Right cardiac atrium (tissue), 5 donors: ENCODE measurements around the gene TTLL11. TPM values are rescaled to one million over a fixed set of nuclear protein-coding genes. Genes with fewer than 3 reads are reported as not detected.

ENCODE experiments used
- ATAC-seq, 2 donors: fragments of 200-7000 bp; cut with Tn5 transposase; one replicate each; pipeline versions ENCODE4 v1.8.0 to v1.9.1; 2020; ENCODE audit warnings: moderate library complexity in 2 of 2, mild to moderate bottlenecking in 1 of 2
- DNase-seq, 3 donors: peaks; one replicate each; pipeline ENCODE4 v3.0.0-alpha.2; 2020
- H3K27ac ChIP-seq: one replicate; pipeline ENCODE4 v1.5.1; 2013; ENCODE audit warnings: mild to moderate bottlenecking, low read length, control low read depth, moderate library complexity
- H3K27me3 ChIP-seq: one replicate; pipeline ENCODE4 v1.6.1; 2013; ENCODE audit not compliant: control insufficient read depth, insufficient read depth
- H3K4me1 ChIP-seq: one replicate; pipeline ENCODE4 v1.6.1; 2013; ENCODE audit warnings: low read length; ENCODE audit not compliant: control insufficient read depth, insufficient read depth
- H3K4me3 ChIP-seq: one replicate; pipeline ENCODE4 v1.5.1; 2013; ENCODE audit warnings: low read length, control low read depth
- H3K9me3 ChIP-seq: one replicate; pipeline ENCODE4 v1.6.1; 2013; ENCODE audit warnings: low read length; ENCODE audit not compliant: control insufficient read depth
- WGBS: extraction: QIAGEN DNeasy Blood & Tissue Kit; methylation state at CpG from one replicate; pipeline ENCODE4 v1.1.7; 2013; 5-methylcytosine and 5-hydroxymethylcytosine counted together
- intact Hi-C, 4 donors: fragments of 100-400 bp; cut with DNase I; formaldehyde crosslinking; loops; one replicate each; pipeline versions ENCODE4 v1.11.0 to v1.14.0; 2022 to 2023
- polyA plus RNA-seq: library from polyadenylated mRNA; stranded (reverse); fragments of 200-250 nt; gene quantifications from one replicate; pipeline ENCODE4 v1.2.3, GENCODE V29; 2013
- total RNA-seq, 4 donors: library from RNA; stranded (reverse); fragmentation: NEBNext Ultra II Directional; extraction: Animal tissue kit (Norgen Biotek cat#: 25700); gene quantifications; one replicate each; pipeline ENCODE4 v1.2.1, GENCODE V29; 2021
- donor health status: healthy with polysubstance abuse.
- donor health status: DM: no; HTN: yes; CAD: no.
- donor health status: DM: no; HTN: no; CAD: no.
- donor health status: DM: no; HTN: yes; CAD: no; lungs with severe emphysema.
- donor health status: DM: yes; HTN: yes; CAD: no.

Gene TTLL11
- total and polyA plus RNA-seq, 5 donors = 3.4 to 8.6 (median 5.7) TPM

DNA sequence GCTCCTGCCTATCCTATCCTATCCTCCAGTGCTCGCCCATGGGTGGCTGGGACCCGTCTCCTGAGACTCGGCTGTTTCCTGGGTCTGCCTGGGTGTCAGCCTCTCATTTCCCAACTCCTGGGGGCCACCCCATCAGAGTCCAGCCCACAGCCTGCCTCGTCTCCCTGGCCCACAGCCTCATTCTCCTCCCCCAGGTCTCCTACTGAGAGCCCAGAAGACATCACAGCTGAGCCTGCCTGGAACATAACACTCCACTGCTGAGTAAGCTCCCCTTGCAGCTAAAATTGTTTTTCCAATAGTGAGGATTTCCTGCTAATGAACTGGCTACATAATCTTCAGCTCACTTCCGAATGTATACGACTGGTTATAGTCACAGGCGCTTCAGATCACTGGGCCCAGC, 95.3 kb downstream of the TTLL11 start:
- DNase-seq (no peak), ATAC-seq (peak in 1 of 2 donors; percentile 9)
- intact Hi-C loops = loop anchor here in 2 of 4 donors (5.0 to 10.0 kb wide), 3 partner anchors 253 to 313 kb away; no protein-coding TSS in a partner anchor
- no peaks in the 10 kb centered on the region for H3K9me3 ChIP-seq
- no peak overlapping the region for H3K4me3 ChIP-seq
- WGBS = 69% methylated on average over 7 of the region's 7 CpGs
- no peaks in the 10 kb centered on the region for H3K27me3 ChIP-seq
- H3K27ac ChIP-seq = no peak overlapping the region
- H3K4me1 ChIP-seq = peaks cover 5% of the 10 kb centered on the region

DNA sequence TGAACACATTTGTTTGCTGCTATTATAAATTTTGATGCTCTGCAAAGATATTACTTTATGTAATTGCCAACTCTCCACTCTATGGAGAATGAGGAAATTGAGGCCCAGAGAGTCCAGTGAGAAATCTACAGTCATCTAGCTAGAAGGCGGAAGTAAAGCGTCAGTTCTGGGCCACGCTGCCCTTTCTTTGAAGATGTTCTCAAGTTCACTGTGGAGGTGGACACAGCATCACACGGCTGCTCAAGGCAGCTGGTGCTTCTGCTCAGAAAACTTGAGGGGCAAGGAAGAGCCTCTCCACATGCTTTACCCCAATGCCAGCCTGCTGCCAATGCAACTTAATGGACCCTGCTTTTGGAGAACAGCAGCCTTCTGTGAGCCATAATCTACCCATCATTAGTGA, 96.3 kb downstream of the TTLL11 start:
- intact Hi-C loops = loop anchor here in 2 of 4 donors (5.0 to 10.0 kb wide), 3 partner anchors 252 to 312 kb away; no protein-coding TSS in a partner anchor
- H3K4me1 ChIP-seq = peaks cover 5% of the 10 kb centered on the region
- H3K27me3 ChIP-seq = no peaks in the 10 kb centered on the region
- H3K27ac ChIP-seq = no peak overlapping the region
- WGBS = 88% methylated on average over 4 of the region's 4 CpGs
- H3K9me3 ChIP-seq = no peaks in the 10 kb centered on the region
- no peak overlapping the region for H3K4me3 ChIP-seq
- no peak for DNase-seq
- ATAC-seq = no peak

GRCh38 chr9:121995997-121996396, 97.1 kb downstream of the TTLL11 start:
- WGBS = 78% methylated on average over 5 of the region's 5 CpGs
- H3K27me3 ChIP-seq = no peaks in the 10 kb centered on the region
- no peaks in the 10 kb centered on the region for H3K9me3 ChIP-seq
- DNase-seq = no peak
- H3K27ac ChIP-seq = no peak overlapping the region
- H3K4me3 ChIP-seq = no peak overlapping the region
- intact Hi-C loops = loop anchor here in 2 of 4 donors (5.0 to 10.0 kb wide), 3 partner anchors 251 to 311 kb away; no protein-coding TSS in a partner anchor
- no peak for ATAC-seq
- H3K4me1 ChIP-seq = peaks cover 5% of the 10 kb centered on the region

DNA sequence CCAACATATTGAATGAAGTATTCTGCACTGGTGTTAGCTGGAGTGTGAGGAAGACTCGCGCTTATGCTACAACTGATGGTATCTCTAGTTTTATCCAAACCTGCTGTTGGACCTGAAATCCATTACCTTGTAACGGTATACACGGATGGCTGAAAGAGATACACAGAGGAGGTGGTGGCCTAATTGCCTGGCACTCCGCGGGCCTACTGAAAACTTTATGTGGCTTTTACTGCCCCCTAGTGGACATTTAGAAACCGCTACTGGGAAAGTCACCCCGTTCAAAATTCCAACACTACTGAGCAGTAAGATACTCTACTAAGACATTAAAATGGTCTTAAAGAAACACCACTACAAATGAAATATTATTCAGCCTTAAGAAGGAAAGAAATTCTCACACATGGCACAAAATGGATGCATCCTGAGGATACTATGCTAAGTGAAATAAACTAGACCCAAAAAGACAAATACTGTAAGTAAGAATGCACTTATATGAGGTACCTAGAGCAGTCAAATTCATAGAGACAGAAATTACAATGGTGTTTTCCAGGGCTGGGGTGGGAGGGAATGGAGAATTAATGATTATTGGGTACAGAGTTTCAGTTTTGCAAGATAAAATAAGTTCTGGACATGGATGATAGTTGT, 100.4 kb downstream of the TTLL11 start:
- DNase-seq = peak; percentile 53 to 86 (median 72)
- Histone ChIP-seq H3K4me3 (no peak overlapping the region), H3K4me1 (peaks cover 1% of the 10 kb centered on the region), H3K9me3 (no peaks in the 10 kb centered on the region), H3K27me3 (no peaks in the 10 kb centered on the region), H3K27ac (no peak overlapping the region)
- WGBS = 11% methylated on average over 8 of the region's 8 CpGs
- ATAC-seq = peak; percentile 74 to 78
- intact Hi-C loops = loop anchor here (2.0 to 10.0 kb wide), 7 partner anchors 248 to 446 kb away; no protein-coding TSS in a partner anchor

GRCh38 chr9:121991307-121991661, 101.8 kb downstream of the TTLL11 start:
- intact Hi-C loops = loop anchor here (5.0 to 10.0 kb wide), 5 partner anchors 246 to 444 kb away; no protein-coding TSS in a partner anchor
- WGBS = 70% methylated on average over 4 of the region's 4 CpGs
- Histone ChIP-seq H3K27ac (no peak overlapping the region), H3K4me1 (no peaks in the 10 kb centered on the region), H3K9me3 (no peaks in the 10 kb centered on the region), H3K4me3 (no peak overlapping the region), H3K27me3 (no peaks in the 10 kb centered on the region)
- ATAC-seq (no peak), DNase-seq (no peak)

GRCh38 chr9:121990600-121991306, 102.4 kb downstream of the TTLL11 start:
- H3K4me1 ChIP-seq = no peaks in the 10 kb centered on the region
- no peak for DNase-seq
- H3K4me3 ChIP-seq = no peak overlapping the region
- H3K9me3 ChIP-seq = no peaks in the 10 kb centered on the region
- no peak overlapping the region for H3K27ac ChIP-seq
- WGBS = 82% methylated on average over 9 of the region's 9 CpGs
- H3K27me3 ChIP-seq = no peaks in the 10 kb centered on the region
- intact Hi-C loops = loop anchor here (5.0 to 10.0 kb wide), 5 partner anchors 246 to 443 kb away; no protein-coding TSS in a partner anchor
- ATAC-seq = no peak

DNA sequence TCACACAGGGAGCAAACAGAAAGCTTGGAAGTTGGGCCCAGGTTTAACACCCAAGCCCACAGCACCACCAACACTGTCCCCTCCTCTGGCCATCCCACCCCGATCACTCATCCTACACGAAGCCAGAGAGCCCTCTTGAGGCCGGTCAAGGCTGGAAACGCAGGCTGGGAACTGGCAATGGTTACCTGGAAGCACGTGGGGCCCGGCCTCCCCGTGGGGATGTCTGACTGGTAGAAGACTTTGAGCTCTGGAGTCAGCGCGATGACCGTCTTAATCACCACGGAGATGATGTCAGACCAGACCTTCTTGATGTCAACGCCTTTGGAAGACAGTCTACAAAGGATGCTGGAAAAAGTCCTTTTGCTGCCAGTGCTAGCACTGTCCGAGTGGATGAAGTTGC, 104.1 kb downstream of the TTLL11 start:
- Histone ChIP-seq H3K4me3 (no peak overlapping the region), H3K27me3 (no peaks in the 10 kb centered on the region), H3K9me3 (no peaks in the 10 kb centered on the region), H3K27ac (no peak overlapping the region), H3K4me1 (peaks cover 6% of the 10 kb centered on the region)
- ATAC-seq = no peak
- intact Hi-C loops = loop anchor here in 1 of 4 donors (5.0 kb wide), 1 partner anchor 242 kb away; no protein-coding TSS in a partner anchor
- DNase-seq = no peak
- 76% methylated on average over 13 of the region's 13 CpGs for WGBS

GRCh38 chr9:121987314-121987713, 105.8 kb downstream of the TTLL11 start:
- Histone ChIP-seq H3K9me3 (no peaks in the 10 kb centered on the region), H3K4me3 (no peak overlapping the region), H3K27ac (no peak overlapping the region), H3K4me1 (peaks cover 6% of the 10 kb centered on the region), H3K27me3 (no peaks in the 10 kb centered on the region)
- WGBS = 76% methylated on average over 7 of the region's 7 CpGs
- ATAC-seq = peak; percentile 26 to 28
- DNase-seq = no peak
- intact Hi-C loops = loop anchor here in 1 of 4 donors (5.0 kb wide), 1 partner anchor 240 kb away; no protein-coding TSS in a partner anchor

DNA sequence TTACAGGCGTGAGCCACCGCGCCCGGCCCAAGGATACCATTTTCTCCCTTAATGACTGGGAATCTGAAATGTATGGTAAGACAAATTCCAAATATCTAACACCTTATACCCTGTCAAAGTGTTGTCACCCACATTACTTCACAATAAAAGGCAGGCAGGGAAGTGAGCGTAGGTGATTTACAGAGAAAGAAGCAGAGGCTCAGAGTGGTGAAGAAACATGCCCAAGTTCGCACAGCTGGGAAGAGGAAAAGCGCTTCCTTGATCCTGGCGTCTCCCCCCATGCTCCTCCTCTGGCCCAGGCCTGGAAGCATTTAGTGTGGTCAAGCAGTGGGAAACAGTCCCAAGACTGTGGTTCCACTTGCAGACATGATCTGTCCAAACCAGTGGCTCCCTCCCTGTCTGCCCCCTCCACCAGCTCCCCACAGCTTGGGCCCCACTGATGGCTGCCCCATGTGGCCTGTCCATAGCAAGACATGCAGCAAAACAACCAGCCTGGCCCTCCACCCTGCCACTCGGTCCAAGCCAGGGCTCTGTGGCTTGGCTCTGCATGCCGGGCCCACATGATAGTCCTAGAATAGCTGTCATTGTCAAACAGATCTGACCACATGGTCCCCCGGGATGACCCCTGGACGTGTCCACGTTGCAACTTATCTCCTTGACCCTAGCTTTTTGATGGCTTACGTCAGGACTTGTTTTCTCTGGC, 107.2 kb downstream of the TTLL11 start:
- Histone ChIP-seq H3K27me3 (no peaks in the 10 kb centered on the region), H3K27ac (peak overlapping the region; percentile 14), H3K4me3 (no peak overlapping the region), H3K9me3 (no peaks in the 10 kb centered on the region), H3K4me1 (peaks cover 6% of the 10 kb centered on the region)
- WGBS = 63% methylated on average over 14 of the region's 14 CpGs
- intact Hi-C loops = loop anchor here in 1 of 4 donors (5.0 kb wide), 1 partner anchor 239 kb away; no protein-coding TSS in a partner anchor
- peak; percentile 68 to 87 (median 84) for DNase-seq
- peak; percentile 73 to 81 for ATAC-seq

- no peak for DNase-seq
- H3K4me3 ChIP-seq = no peak overlapping the region
- H3K27ac ChIP-seq = peak overlapping the region; percentile 78
- intact Hi-C loops = loop anchor here in 1 of 4 donors (5.0 kb wide), 1 partner anchor 238 kb away; no protein-coding TSS in a partner anchor
- no peaks in the 10 kb centered on the region for H3K27me3 ChIP-seq
- WGBS = 49% methylated on average over 7 of the region's 7 CpGs
- H3K4me1 ChIP-seq = peaks cover 6% of the 10 kb centered on the region
- H3K9me3 ChIP-seq = no peaks in the 10 kb centered on the region
- ATAC-seq = peak; percentile 32 to 58
Measured at GRCh38 chr9:121984726-121985402, 108.2 kb downstream of the TTLL11 start.
